Measurements from ENCODE around the gene C5orf58. TPM values are rescaled to one million over a fixed set of nuclear protein-coding genes. Genes with fewer than 3 reads are reported as not detected.

The C5orf58 gene
- total and polyA plus RNA-seq, 7 experiments from 2014 or later, result 1.6 to 2.0 TPM; not detected in 5

DNA sequence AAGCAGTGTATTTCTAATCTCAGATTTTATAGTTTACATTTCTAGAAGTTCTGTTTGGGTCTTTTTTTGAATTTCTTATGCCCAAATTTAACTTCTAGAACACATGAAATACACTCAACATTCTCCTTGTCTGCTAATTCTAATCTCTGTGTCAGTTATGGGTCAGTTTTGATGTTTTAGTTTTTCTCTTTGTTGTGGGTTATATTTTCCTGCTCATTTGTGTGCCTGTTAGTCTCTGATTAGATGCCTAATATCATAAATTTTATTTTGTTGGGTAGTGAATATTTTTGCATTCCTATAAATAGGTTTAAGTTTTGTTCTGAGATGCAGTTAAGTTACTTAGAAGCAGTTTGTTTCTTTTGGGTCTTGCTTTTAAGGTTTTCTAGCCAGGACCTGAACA lies 52.4 kb downstream of the C5orf58 start:
- H3K36me3 ChIP-seq (ENCODE audit: control insufficient read depth in 2 of 3, insufficient read depth in 3 of 3, low read length in 3 of 3), result peaks cover 42 to 83% (median 61%) of the 10 kb centered on the region in 3 experiments
- peaks cover 93 to 100% (median 99%) of the 10 kb centered on the region in 7 donors for H3K4me1 Mint-ChIP-seq

DNA sequence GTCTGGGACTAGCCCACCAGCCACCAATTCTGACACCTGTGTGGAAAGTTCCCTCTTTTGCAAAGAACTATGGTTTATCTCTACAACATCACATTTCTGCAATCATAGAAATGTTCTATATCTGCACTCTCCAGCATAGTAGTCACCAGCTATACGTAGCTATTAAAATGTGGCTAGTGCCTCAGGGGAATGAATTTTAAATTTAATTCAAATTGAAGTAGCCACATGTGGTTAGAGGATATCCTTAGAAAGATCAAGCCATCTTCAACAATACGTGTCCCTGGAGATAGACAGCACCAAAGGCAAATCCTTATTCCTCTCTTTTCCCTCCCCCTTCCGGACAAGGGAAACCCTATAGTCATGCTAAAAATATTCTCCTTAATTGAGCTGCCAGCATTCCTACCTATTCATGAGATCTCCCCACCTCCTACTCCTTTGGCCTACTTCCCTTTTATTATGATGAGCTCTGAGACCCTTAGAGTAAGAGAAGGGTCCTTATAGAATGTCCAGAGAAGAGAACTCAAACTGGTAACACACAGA lies 53.7 kb downstream of the C5orf58 start:
- POLR2A ChIA-PET, result interaction anchor here (0.9 to 39.5 kb wide), 5 partner anchors 3 to 1888 kb away, joined by 4 to 1119 read pairs (median 391); partner anchors contain the start of gene LCP2
- peaks cover 50 to 91% (median 66%) of the 10 kb centered on the region in 3 experiments for H3K36me3 ChIP-seq (ENCODE audit: control insufficient read depth in 2 of 3, insufficient read depth in 3 of 3, low read length in 3 of 3)
- ATAC-seq (no peak), DNase-seq (no peak)
- peaks cover 0 to 5% (median 0%) of the 10 kb centered on the region in 11 donors for H3K9me3 Mint-ChIP-seq
- peaks cover 97 to 98% of the 10 kb centered on the region in 2 donors for H3K4me1 ChIP-seq (ENCODE audit: control insufficient read depth in 2 of 2, insufficient read depth in 2 of 2, low read length in 2 of 2)
- no peaks in the 10 kb centered on the region for H3K27me3 ChIP-seq (ENCODE audit: control insufficient read depth in 2 of 2, insufficient read depth in 2 of 2, low read length in 2 of 2)
- H3K27ac ChIP-seq (ENCODE audit: low read depth, low read length), result peak overlapping the region; percentile 75
- H3K9me3 ChIP-seq (ENCODE audit: control insufficient read depth in 2 of 3, low read length in 3 of 3), result no peaks in the 10 kb centered on the region
- peaks cover 46 to 92% (median 90%) of the 10 kb centered on the region in 5 donors for H3K36me3 Mint-ChIP-seq
- CTCF ChIA-PET, result interaction anchor here (1.1 to 18.6 kb wide), 3 partner anchors 9 to 52 kb away, joined by 4 to 430 read pairs (median 20); no protein-coding TSS in a partner anchor
- peak overlapping the region; percentile 49 to 98 (median 93) for H3K27ac Mint-ChIP-seq
- H3K4me3 ChIP-seq (ENCODE audit: low read length), result no peak overlapping the region
- peak overlapping the region; percentile 15 to 100 (median 66) for H3K4me3 Mint-ChIP-seq
- H3K27me3 Mint-ChIP-seq, result no peaks in the 10 kb centered on the region
- peaks cover 94 to 100% (median 100%) of the 10 kb centered on the region in 7 donors for H3K4me1 Mint-ChIP-seq
- intact Hi-C loops (cut with micrococcal nuclease), result no loop called here

More for the DNA sequence above, 52.4 kb downstream of the C5orf58 start:
- Histone ChIP-seq H3K4me1 (ENCODE audit: control insufficient read depth in 2 of 2, insufficient read depth in 2 of 2, low read length in 2 of 2) (peaks cover 96% of the 10 kb centered on the region in 2 donors), H3K9me3 (ENCODE audit: control insufficient read depth in 2 of 3, low read length in 3 of 3) (no peaks in the 10 kb centered on the region), H3K27ac (ENCODE audit: low read depth, low read length) (peak overlapping the region; percentile 75), H3K27me3 (ENCODE audit: control insufficient read depth in 2 of 2, insufficient read depth in 2 of 2, low read length in 2 of 2) (no peaks in the 10 kb centered on the region), H3K4me3 (ENCODE audit: low read length) (no peak overlapping the region)
- peaks cover 0 to 5% (median 0%) of the 10 kb centered on the region in 11 donors for H3K9me3 Mint-ChIP-seq
- peak overlapping the region; percentile 70 to 98 (median 93) for H3K27ac Mint-ChIP-seq
- H3K36me3 Mint-ChIP-seq, result peaks cover 38 to 84% (median 82%) of the 10 kb centered on the region in 5 donors
- ChIA-PET POLR2A (interaction anchor here (20.7 to 39.5 kb wide), 2 partner anchors 20 to 45 kb away, joined by 391 to 1119 read pairs; partner anchors contain the start of gene LCP2), CTCF (interaction anchor here (3.5 to 18.6 kb wide), 2 partner anchors 11 to 54 kb away, joined by 20 to 430 read pairs; no protein-coding TSS in a partner anchor)
- ATAC-seq (no peak), DNase-seq (no peak)
- intact Hi-C loops (cut with micrococcal nuclease), result no loop called here
- H3K27me3 Mint-ChIP-seq, result no peaks in the 10 kb centered on the region
- H3K4me3 Mint-ChIP-seq, result peak overlapping the region; percentile 48 to 100 (median 66)

DNA sequence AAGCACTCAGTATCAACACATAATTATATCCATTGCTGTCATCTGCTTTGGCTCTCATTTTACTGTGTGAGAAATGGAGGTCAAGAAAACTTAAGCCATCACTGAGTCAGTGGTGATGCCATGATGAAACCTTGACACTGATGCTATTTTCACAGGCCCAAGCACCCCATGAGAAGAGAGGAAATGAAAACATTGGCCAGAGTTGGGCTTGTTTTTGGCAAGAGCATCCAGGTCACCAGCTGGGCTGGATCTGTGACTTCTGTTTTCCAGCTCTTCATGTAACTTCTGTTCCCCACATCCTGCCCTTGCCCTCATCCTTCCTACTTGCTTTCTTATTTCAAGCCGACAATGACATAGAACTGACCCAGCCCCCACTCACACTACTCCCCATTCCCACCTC lies 54.7 kb downstream of the C5orf58 start:
- Mint-ChIP-seq H3K27ac (peak overlapping the region; percentile 57 to 98 (median 93)), H3K4me3 (peak overlapping the region; percentile 57 to 100 (median 94)), H3K9me3 (peaks cover 0 to 5% (median 0%) of the 10 kb centered on the region in 11 donors), H3K27me3 (no peaks in the 10 kb centered on the region), H3K36me3 (peaks cover 54 to 93% (median 92%) of the 10 kb centered on the region in 5 donors), H3K4me1 (peaks cover 94 to 100% (median 100%) of the 10 kb centered on the region in 7 donors)
- peak; percentile 59 for ATAC-seq
- H3K4me1 ChIP-seq (ENCODE audit: control insufficient read depth in 2 of 2, insufficient read depth in 2 of 2, low read length in 2 of 2), result peaks cover 97 to 98% of the 10 kb centered on the region in 2 donors
- no peak for DNase-seq
- no peaks in the 10 kb centered on the region for H3K9me3 ChIP-seq (ENCODE audit: control insufficient read depth in 2 of 3, low read length in 3 of 3)
- peaks cover 59 to 91% (median 70%) of the 10 kb centered on the region in 3 experiments for H3K36me3 ChIP-seq (ENCODE audit: control insufficient read depth in 2 of 3, insufficient read depth in 3 of 3, low read length in 3 of 3)
- no peaks in the 10 kb centered on the region for H3K27me3 ChIP-seq (ENCODE audit: control insufficient read depth in 2 of 2, insufficient read depth in 2 of 2, low read length in 2 of 2)
- H3K4me3 ChIP-seq (ENCODE audit: low read length), result no peak overlapping the region
- ChIA-PET CTCF (interaction anchor here (3.5 to 18.6 kb wide), 2 partner anchors 13 to 51 kb away, joined by 20 to 430 read pairs; no protein-coding TSS in a partner anchor), POLR2A (interaction anchor here (0.6 to 39.5 kb wide), 4 partner anchors 2 to 43 kb away, joined by 3 to 1119 read pairs (median 755); partner anchors contain the start of gene LCP2)
- peak overlapping the region; percentile 75 for H3K27ac ChIP-seq (ENCODE audit: low read depth, low read length)
- intact Hi-C loops (cut with micrococcal nuclease), result loop anchor here in 1 of 2 donors (1.0 kb wide), 1 partner anchor 10 kb away; the partner anchor contains the start of gene LCP2

DNA sequence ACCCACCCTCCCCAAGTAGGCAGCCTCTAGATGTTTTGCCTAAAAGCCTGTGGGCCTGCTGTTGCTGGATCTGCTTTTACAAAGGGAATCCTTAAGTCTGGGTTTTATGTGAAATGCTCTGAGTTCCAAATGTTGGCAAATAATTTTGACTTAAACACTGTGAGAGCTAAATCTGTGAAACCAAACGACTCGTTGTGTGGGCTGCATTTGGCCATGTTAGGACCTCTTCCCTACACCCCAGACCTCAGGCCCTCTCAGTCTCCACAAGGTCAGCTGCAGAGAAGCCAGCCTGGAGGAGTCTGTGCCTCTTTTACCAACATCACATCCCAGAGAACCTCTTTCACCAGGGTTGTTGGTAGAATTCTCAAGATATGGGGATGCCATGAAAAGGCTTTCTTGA lies 55.4 kb downstream of the C5orf58 start:
- peaks cover 93 to 100% (median 100%) of the 10 kb centered on the region in 7 donors for H3K4me1 Mint-ChIP-seq
- Histone ChIP-seq H3K27ac (ENCODE audit: low read depth, low read length) (peak overlapping the region; percentile 88), H3K36me3 (ENCODE audit: control insufficient read depth in 2 of 3, insufficient read depth in 3 of 3, low read length in 3 of 3) (peaks cover 62 to 91% (median 69%) of the 10 kb centered on the region in 3 experiments), H3K27me3 (ENCODE audit: control insufficient read depth in 2 of 2, insufficient read depth in 2 of 2, low read length in 2 of 2) (no peaks in the 10 kb centered on the region), H3K4me1 (ENCODE audit: control insufficient read depth in 2 of 2, insufficient read depth in 2 of 2, low read length in 2 of 2) (peaks cover 97 to 98% of the 10 kb centered on the region in 2 donors), H3K9me3 (ENCODE audit: control insufficient read depth in 2 of 3, low read length in 3 of 3) (no peaks in the 10 kb centered on the region), H3K4me3 (ENCODE audit: low read length) (no peak overlapping the region)
- no peaks in the 10 kb centered on the region for H3K27me3 Mint-ChIP-seq
- peaks cover 59 to 96% (median 94%) of the 10 kb centered on the region in 5 donors for H3K36me3 Mint-ChIP-seq
- DNase-seq (no peak), ATAC-seq (no peak)
- ChIA-PET POLR2A (interaction anchor here (0.6 to 39.5 kb wide), 4 partner anchors 2 to 42 kb away, joined by 3 to 1119 read pairs (median 755); partner anchors contain the start of gene LCP2), CTCF (interaction anchor here (2.6 to 18.6 kb wide), 3 partner anchors 14 to 51 kb away, joined by 9 to 430 read pairs (median 20); no protein-coding TSS in a partner anchor)
- peaks cover 0 to 5% (median 0%) of the 10 kb centered on the region in 11 donors for H3K9me3 Mint-ChIP-seq
- intact Hi-C loops (cut with micrococcal nuclease), result loop anchor here in 1 of 2 donors (1.0 kb wide), 1 partner anchor 8 kb away; no protein-coding TSS in a partner anchor
- peak overlapping the region; percentile 42 to 100 (median 94) for H3K4me3 Mint-ChIP-seq
- peak overlapping the region; percentile 83 to 98 (median 95) for H3K27ac Mint-ChIP-seq

DNA sequence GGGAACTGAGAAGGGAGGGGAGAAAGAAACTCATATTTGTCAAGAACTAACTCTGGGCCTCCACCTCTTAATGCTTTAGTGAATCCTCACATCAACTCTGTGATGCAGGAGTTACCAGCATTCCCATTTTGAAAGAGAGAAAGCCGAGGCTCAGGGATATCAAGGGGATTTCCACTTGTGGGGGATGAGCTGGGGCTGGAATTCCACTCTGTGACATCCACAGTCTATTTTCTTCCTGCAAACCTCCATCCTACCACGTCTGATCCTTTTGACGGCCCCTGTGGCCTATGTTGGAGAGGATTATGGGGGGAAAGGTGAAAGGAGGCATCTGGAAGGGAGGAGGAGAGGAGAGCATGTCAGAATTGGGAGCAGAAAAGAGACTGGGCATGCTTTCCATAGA lies 55.8 kb downstream of the C5orf58 start:
- DNase-seq (no peak), ATAC-seq (no peak)
- Histone ChIP-seq H3K27me3 (ENCODE audit: control insufficient read depth in 2 of 2, insufficient read depth in 2 of 2, low read length in 2 of 2) (no peaks in the 10 kb centered on the region), H3K36me3 (ENCODE audit: control insufficient read depth in 2 of 3, insufficient read depth in 3 of 3, low read length in 3 of 3) (peaks cover 58 to 90% (median 68%) of the 10 kb centered on the region in 3 experiments), H3K27ac (ENCODE audit: low read depth, low read length) (peak overlapping the region; percentile 88), H3K4me1 (ENCODE audit: control insufficient read depth in 2 of 2, insufficient read depth in 2 of 2, low read length in 2 of 2) (peaks cover 96 to 97% of the 10 kb centered on the region in 2 donors), H3K4me3 (ENCODE audit: low read length) (peak overlapping the region; percentile 31), H3K9me3 (ENCODE audit: control insufficient read depth in 2 of 3, low read length in 3 of 3) (no peaks in the 10 kb centered on the region)
- H3K36me3 Mint-ChIP-seq, result peaks cover 59 to 95% (median 94%) of the 10 kb centered on the region in 5 donors
- H3K4me3 Mint-ChIP-seq, result peak overlapping the region; percentile 42 to 100 (median 94)
- CTCF ChIA-PET, result interaction anchor here (2.6 to 18.6 kb wide), 3 partner anchors 14 to 50 kb away, joined by 9 to 430 read pairs (median 20); no protein-coding TSS in a partner anchor
- intact Hi-C loops (cut with micrococcal nuclease), result loop anchor here in 1 of 2 donors (1.0 kb wide), 1 partner anchor 8 kb away; no protein-coding TSS in a partner anchor
- peak overlapping the region; percentile 83 to 98 (median 95) for H3K27ac Mint-ChIP-seq
- POLR2A ChIA-PET, result interaction anchor here (0.6 to 39.5 kb wide), 6 partner anchors 1 to 42 kb away, joined by 3 to 1119 read pairs (median 197); partner anchors contain the start of gene LCP2
- peaks cover 92 to 100% (median 100%) of the 10 kb centered on the region in 7 donors for H3K4me1 Mint-ChIP-seq
- peaks cover 0 to 5% (median 0%) of the 10 kb centered on the region in 11 donors for H3K9me3 Mint-ChIP-seq
- no peaks in the 10 kb centered on the region for H3K27me3 Mint-ChIP-seq

DNA sequence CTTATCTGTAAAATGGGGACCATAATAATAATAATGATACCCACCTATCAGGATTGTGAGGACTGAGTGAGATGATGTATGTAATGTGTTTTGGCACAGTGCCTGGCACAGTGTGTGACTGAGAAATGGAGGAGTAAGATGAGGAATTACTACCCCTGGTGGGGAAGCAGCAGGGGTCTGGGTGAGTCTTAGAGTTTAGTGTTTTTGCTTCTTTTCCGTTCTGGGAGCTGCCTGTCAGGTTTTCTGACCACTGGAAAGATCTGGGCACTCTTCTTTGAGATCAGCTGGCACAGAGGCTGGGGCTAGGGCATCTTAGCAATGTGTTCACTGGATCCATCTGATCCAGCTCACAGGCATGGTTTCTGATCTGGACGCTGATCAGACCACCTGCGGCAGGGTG lies 56.3 kb downstream of the C5orf58 start:
- H3K4me1 ChIP-seq (ENCODE audit: control insufficient read depth in 2 of 2, insufficient read depth in 2 of 2, low read length in 2 of 2), result peaks cover 95 to 96% of the 10 kb centered on the region in 2 donors
- peak overlapping the region; percentile 31 for H3K4me3 ChIP-seq (ENCODE audit: low read length)
- peak overlapping the region; percentile 67 to 100 (median 94) for H3K4me3 Mint-ChIP-seq
- peak overlapping the region; percentile 88 for H3K27ac ChIP-seq (ENCODE audit: low read depth, low read length)
- no peaks in the 10 kb centered on the region for H3K27me3 ChIP-seq (ENCODE audit: control insufficient read depth in 2 of 2, insufficient read depth in 2 of 2, low read length in 2 of 2)
- peaks cover 62 to 96% (median 94%) of the 10 kb centered on the region in 5 donors for H3K36me3 Mint-ChIP-seq
- peak overlapping the region; percentile 85 to 98 (median 95) for H3K27ac Mint-ChIP-seq
- no peak for ATAC-seq
- ChIA-PET POLR2A (interaction anchor here (0.9 to 39.5 kb wide), 5 partner anchors 1 to 41 kb away, joined by 3 to 1119 read pairs (median 391); partner anchors contain the start of gene LCP2), CTCF (interaction anchor here (1.0 to 18.6 kb wide), 3 partner anchors 8 to 45 kb away, joined by 3 to 430 read pairs (median 9); partner anchors contain the start of gene LCP2)
- H3K27me3 Mint-ChIP-seq, result no peaks in the 10 kb centered on the region
- peaks cover 87 to 100% (median 100%) of the 10 kb centered on the region in 7 donors for H3K4me1 Mint-ChIP-seq
- peaks cover 57 to 86% (median 63%) of the 10 kb centered on the region in 3 experiments for H3K36me3 ChIP-seq (ENCODE audit: control insufficient read depth in 2 of 3, insufficient read depth in 3 of 3, low read length in 3 of 3)
- H3K9me3 Mint-ChIP-seq, result peaks cover 0 to 5% (median 0%) of the 10 kb centered on the region in 11 donors
- no peaks in the 10 kb centered on the region for H3K9me3 ChIP-seq (ENCODE audit: control insufficient read depth in 2 of 3, low read length in 3 of 3)
- intact Hi-C loops (cut with micrococcal nuclease), result no loop called here
- DNase-seq, result no peak

All from naive thymus-derived CD4-positive, alpha-beta T cell (primary cell).